CD4-positive, CD25-positive, alpha-beta regulatory T cell (primary cell): ENCODE data around the gene MAGI1. TPM values are rescaled to one million over a fixed set of nuclear protein-coding genes. Genes with fewer than 3 reads are reported as not detected.

Experiments
- ATAC-seq, 2 donors: fragments of 150-1000 bp; cut with Tn5 transposase; one replicate each; pipeline ENCODE4 v1.10.0; 2021; ENCODE audit warnings: low read depth in 2 of 2, moderate number of reproducible peaks in 2 of 2, moderate library complexity in 1 of 2
- DNase-seq, 3 donors: peaks; one replicate each; pipeline versions ENCODE4 v3.0.0 to v3.0.0-alpha.2; 2012 to 2022; ENCODE audit warnings: mixed read lengths in 1 of 3
- H3K27ac ChIP-seq: one replicate; pipeline ENCODE4 v1.7.0; 2013; ENCODE audit warnings: mild to moderate bottlenecking, low read length; ENCODE audit not compliant: insufficient read depth, poor library complexity, severe bottlenecking
- H3K27me3 ChIP-seq: one replicate; pipeline ENCODE4 v1.7.0; 2013; ENCODE audit warnings: low read length; ENCODE audit not compliant: control insufficient read depth, insufficient read depth
- H3K36me3 ChIP-seq: one replicate; pipeline ENCODE4 v1.7.0; 2013; ENCODE audit warnings: mild to moderate bottlenecking, low read length, moderate library complexity; ENCODE audit not compliant: control insufficient read depth, insufficient read depth
- H3K4me1 ChIP-seq: 2 replicates; pipeline ENCODE4 v1.7.0; 2013; ENCODE audit warnings: mild to moderate bottlenecking, low read length; ENCODE audit not compliant: insufficient read depth, control insufficient read depth, poor library complexity, severe bottlenecking
- H3K4me3 ChIP-seq: one replicate; pipeline ENCODE4 v1.7.0; 2013; ENCODE audit warnings: low read depth, mild to moderate bottlenecking, low read length, moderate library complexity
- H3K9me3 ChIP-seq, 2 experiments: 1 replicate in 1 of 2; 2 replicates in 1 of 2; pipeline ENCODE4 v1.7.0; 2013; ENCODE audit warnings: low read length in 2 of 2, mild to moderate bottlenecking in 1 of 2, moderate library complexity in 1 of 2; ENCODE audit not compliant: control insufficient read depth in 2 of 2
- H3K27ac Mint-ChIP-seq, 3 donors: one replicate each; pipeline ENCODE4 v1.8.0; 2020 to 2022; ENCODE audit warnings: mild to moderate bottlenecking in 3 of 3, mixed read lengths in 3 of 3, moderate library complexity in 2 of 3
- H3K27me3 Mint-ChIP-seq: one replicate; pipeline ENCODE4 v1.8.0; 2022; ENCODE audit warnings: mild to moderate bottlenecking, mixed read lengths
- H3K36me3 Mint-ChIP-seq: one replicate; pipeline ENCODE4 v1.8.0; 2020; ENCODE audit warnings: mixed read lengths
- H3K4me1 Mint-ChIP-seq, 4 donors: one replicate each; pipeline ENCODE4 v1.8.0; 2020 to 2022; ENCODE audit warnings: mixed read lengths in 4 of 4, mild to moderate bottlenecking in 1 of 4
- H3K4me3 Mint-ChIP-seq, 4 donors: one replicate each; pipeline ENCODE4 v1.8.0; 2020 to 2022; ENCODE audit warnings: mild to moderate bottlenecking in 4 of 4, mixed read lengths in 4 of 4, moderate library complexity in 3 of 4
- H3K9me3 Mint-ChIP-seq, 7 donors: one replicate each; pipeline ENCODE4 v1.8.0; 2020 to 2022; ENCODE audit warnings: mixed read lengths in 7 of 7, mild to moderate bottlenecking in 3 of 7, moderate library complexity in 2 of 7
- polyA plus RNA-seq, 4 donors: library from polyadenylated mRNA; unstranded; fragments of 300-500 nt; fragmentation: Illumina TruSeq; gene quantifications; one replicate each; pipeline ENCODE4 v1.2.3, GENCODE V29; 2021
- total RNA-seq: library from RNA; stranded (reverse); gene quantifications from one replicate; pipeline ENCODE4 v1.2.3, GENCODE V29; 2022

The MAGI1 gene
- total and polyA plus RNA-seq, 5 donors from 2014 or later = 0.10 to 0.44 (median 0.19) TPM; not detected in 1

DNA sequence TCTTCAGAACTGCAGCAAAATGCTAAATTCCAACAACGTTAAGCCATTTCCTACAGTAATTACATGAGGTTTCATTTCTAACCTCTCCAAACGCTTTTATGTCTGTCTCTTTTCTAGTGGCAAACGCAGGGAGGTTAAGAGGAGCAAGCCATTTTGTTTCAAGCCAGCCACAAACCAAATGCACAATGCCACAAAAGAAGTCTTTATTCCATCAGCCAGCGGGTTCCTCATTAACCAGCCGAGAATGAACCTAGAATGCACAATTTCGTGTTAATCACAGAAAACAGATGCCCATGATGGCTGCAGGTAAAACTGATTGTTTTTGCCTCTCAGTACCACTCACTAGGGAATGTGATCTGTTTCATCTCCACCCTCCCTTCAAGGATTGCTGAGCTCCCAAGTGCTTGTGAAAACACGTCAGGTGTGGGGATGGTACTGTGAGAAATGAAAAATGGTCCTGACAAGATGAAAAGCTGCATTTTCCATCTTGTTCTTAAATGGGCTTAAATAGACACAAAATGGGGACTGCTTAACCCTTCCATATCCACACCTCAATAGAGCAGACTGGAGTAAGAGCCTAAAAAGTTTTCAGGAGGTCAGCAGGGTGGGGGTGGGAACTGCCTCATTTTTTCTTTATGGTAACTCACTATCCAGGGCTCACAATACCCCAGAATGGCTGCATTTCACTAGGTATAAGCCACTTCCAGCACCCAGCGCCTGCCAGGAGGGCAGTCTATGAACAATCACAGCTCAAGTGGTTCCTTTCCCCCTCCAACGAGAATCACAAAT is 277.1 kb downstream of the MAGI1 start:
- Mint-ChIP-seq H3K4me3 (no peak overlapping the region), H3K27me3 (peaks cover 6% of the 10 kb centered on the region), H3K27ac (no peak overlapping the region), H3K9me3 (peaks cover 0 to 3% (median 0%) of the 10 kb centered on the region in 7 donors), H3K36me3 (no peaks in the 10 kb centered on the region), H3K4me1 (no peaks in the 10 kb centered on the region)
- ATAC-seq (no peak), DNase-seq (no peak)
- Histone ChIP-seq H3K4me3 (no peak overlapping the region), H3K27me3 (no peaks in the 10 kb centered on the region), H3K9me3 (no peaks in the 10 kb centered on the region), H3K4me1 (no peaks in the 10 kb centered on the region), H3K27ac (no peak overlapping the region), H3K36me3 (no peaks in the 10 kb centered on the region)

DNA sequence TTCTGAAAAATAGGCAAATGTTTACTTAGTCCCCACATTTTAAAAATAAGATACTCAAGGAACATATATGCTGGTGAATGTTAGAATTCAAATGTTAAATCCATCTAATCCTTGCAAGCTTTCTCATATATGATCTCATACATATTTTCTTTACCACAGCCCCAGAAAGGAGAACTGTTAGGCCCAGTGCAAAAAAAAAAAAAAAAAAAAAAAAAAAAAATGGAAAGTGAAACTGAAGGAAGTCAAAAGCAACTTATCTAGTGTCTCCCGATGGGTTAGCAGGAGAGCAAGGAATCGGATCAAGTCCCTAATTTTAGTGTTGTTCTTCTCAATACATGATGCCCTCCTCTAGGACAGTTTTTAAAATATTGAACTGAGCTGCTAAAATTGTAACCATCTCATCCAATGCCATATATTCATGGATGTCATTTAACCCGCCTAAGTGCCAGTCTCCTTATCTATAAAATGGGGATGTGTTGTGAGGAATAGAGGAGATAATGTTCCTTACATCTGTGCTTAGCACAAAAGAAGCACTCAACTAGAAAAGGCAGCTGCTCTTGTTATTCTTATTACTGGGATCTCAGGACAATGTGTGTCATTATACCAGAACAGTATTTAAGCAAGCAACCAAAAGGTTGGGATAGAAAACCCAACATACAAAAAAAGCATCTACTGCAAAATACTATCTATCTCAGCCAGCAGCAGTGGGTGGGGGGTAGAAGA is 279.7 kb downstream of the MAGI1 start:
- ATAC-seq (no peak), DNase-seq (no peak)
- H3K4me1 Mint-ChIP-seq = no peaks in the 10 kb centered on the region
- Histone ChIP-seq H3K36me3 (no peaks in the 10 kb centered on the region), H3K4me3 (no peak overlapping the region), H3K27me3 (no peaks in the 10 kb centered on the region), H3K27ac (no peak overlapping the region), H3K9me3 (no peaks in the 10 kb centered on the region), H3K4me1 (no peaks in the 10 kb centered on the region)
- H3K9me3 Mint-ChIP-seq = peaks cover 0 to 2% (median 0%) of the 10 kb centered on the region in 7 donors
- H3K36me3 Mint-ChIP-seq = no peaks in the 10 kb centered on the region
- H3K4me3 Mint-ChIP-seq = no peak overlapping the region
- H3K27ac Mint-ChIP-seq = no peak overlapping the region
- H3K27me3 Mint-ChIP-seq = peaks cover 6% of the 10 kb centered on the region

DNA sequence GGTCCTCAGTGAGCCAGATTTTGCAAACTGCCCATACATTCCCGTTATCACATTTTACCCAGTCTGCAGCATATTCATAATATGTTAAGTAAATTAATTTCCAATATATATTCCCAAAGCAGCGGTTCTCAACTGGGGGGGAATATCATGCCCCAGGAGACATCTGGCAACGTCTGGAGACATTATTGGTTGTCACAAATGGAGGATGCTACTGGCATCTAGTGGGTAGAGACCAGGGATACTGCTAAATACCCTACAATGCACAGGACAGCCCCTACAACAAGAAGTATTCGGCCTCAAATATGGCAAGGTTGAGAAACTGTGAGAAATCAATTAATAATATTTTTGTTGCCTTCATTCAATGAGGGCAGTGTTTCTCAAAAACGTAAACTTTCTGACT is 280.3 kb downstream of the MAGI1 start:
- ATAC-seq = no peak
- Histone ChIP-seq H3K9me3 (no peaks in the 10 kb centered on the region), H3K27me3 (no peaks in the 10 kb centered on the region), H3K4me3 (no peak overlapping the region), H3K27ac (no peak overlapping the region), H3K36me3 (no peaks in the 10 kb centered on the region), H3K4me1 (no peaks in the 10 kb centered on the region)
- Mint-ChIP-seq H3K9me3 (peaks cover 0 to 2% (median 0%) of the 10 kb centered on the region in 7 donors), H3K4me3 (no peak overlapping the region), H3K36me3 (no peaks in the 10 kb centered on the region), H3K4me1 (no peaks in the 10 kb centered on the region), H3K27me3 (peaks cover 6% of the 10 kb centered on the region), H3K27ac (no peak overlapping the region)
- no peak for DNase-seq

DNA sequence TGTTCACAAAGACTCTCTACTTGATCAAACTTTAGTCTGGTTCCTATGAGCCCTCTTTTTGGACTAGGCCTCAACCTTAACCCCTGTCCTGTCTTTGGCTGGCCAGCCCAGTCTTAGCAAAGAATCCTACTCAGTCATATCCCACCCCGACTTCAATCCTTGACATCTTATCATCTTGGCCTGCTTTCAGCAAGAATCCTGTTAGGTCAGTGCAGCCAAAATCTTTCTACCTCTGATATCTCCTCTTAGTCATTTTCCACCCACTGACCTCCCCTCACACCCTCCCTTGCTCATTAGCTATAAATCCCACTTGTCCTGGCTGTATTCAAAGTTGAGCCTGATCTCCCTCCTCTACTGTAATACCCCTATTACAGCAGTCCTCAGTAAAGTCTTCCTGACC is 286.1 kb downstream of the MAGI1 start:
- Histone ChIP-seq H3K4me3 (no peak overlapping the region), H3K4me1 (no peaks in the 10 kb centered on the region), H3K27me3 (no peaks in the 10 kb centered on the region), H3K9me3 (no peaks in the 10 kb centered on the region), H3K27ac (no peak overlapping the region), H3K36me3 (no peaks in the 10 kb centered on the region)
- Mint-ChIP-seq H3K27ac (no peak overlapping the region), H3K4me3 (no peak overlapping the region), H3K9me3 (peaks cover 0 to 4% (median 0%) of the 10 kb centered on the region in 7 donors), H3K27me3 (no peaks in the 10 kb centered on the region), H3K36me3 (no peaks in the 10 kb centered on the region), H3K4me1 (no peaks in the 10 kb centered on the region)
- DNase-seq (no peak), ATAC-seq (no peak)

DNA sequence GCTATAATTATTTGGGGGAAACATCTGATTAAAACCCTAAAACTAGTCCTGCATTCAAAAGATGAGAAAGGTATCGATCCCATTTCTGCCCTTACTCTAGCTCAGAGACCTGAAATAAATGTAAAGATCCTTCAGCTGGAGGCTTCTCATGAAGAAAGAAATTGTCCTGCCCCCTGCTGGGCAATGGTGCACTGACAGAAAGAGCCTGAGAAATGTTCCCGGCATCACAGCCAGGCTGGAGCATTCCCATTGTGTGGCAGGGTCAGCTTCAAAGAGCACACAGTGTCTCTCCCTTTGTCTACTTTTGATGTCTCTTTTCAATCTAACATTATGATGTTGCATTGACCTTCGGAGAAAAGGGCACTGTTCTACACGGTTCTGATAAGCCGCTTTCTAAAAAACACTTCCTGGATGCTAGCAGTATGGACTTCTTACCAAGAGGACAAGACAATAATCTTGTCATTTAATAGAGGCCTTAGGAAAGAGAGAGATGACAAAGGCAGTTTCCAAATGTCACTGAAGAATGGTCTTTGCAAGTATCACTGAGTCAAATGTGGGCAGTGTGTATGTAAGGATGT is 287.5 kb downstream of the MAGI1 start:
- Mint-ChIP-seq H3K9me3 (peaks cover 0 to 4% (median 0%) of the 10 kb centered on the region in 7 donors), H3K27ac (no peak overlapping the region), H3K4me1 (no peaks in the 10 kb centered on the region), H3K36me3 (no peaks in the 10 kb centered on the region), H3K27me3 (no peaks in the 10 kb centered on the region), H3K4me3 (no peak overlapping the region)
- Histone ChIP-seq H3K4me1 (no peaks in the 10 kb centered on the region), H3K4me3 (no peak overlapping the region), H3K9me3 (no peaks in the 10 kb centered on the region), H3K36me3 (no peaks in the 10 kb centered on the region), H3K27ac (no peak overlapping the region), H3K27me3 (no peaks in the 10 kb centered on the region)
- ATAC-seq = no peak
- DNase-seq = peak in 1 of 3 donors; percentile 1

DNA sequence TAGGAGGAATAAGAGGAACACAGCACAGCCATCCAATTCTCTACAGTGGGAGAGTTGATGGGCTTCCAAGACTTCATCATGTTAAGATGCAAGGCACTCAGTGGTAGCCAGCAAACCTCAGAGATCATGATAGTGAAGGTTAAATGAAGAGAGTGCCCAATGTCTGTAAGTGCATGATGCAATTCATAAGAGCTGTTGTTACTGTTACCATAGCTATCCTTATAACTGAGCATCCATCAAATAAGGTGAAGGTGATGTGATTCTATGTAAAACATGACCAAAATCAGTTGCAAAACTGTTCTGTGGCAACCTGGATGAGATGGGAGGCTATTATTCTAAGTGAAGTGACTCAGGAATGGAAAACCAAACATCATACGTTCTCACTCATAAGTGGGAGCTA is 289.7 kb downstream of the MAGI1 start:
- no peaks in the 10 kb centered on the region for H3K36me3 ChIP-seq
- peaks cover 4% of the 10 kb centered on the region for H3K27me3 Mint-ChIP-seq
- H3K4me3 ChIP-seq = no peak overlapping the region
- no peaks in the 10 kb centered on the region for H3K4me1 ChIP-seq
- peaks cover 0 to 4% (median 0%) of the 10 kb centered on the region in 7 donors for H3K9me3 Mint-ChIP-seq
- no peaks in the 10 kb centered on the region for H3K4me1 Mint-ChIP-seq
- no peaks in the 10 kb centered on the region for H3K9me3 ChIP-seq
- H3K36me3 Mint-ChIP-seq = no peaks in the 10 kb centered on the region
- H3K27ac Mint-ChIP-seq = no peak overlapping the region
- H3K27ac ChIP-seq = no peak overlapping the region
- H3K4me3 Mint-ChIP-seq = no peak overlapping the region
- DNase-seq = no peak
- no peaks in the 10 kb centered on the region for H3K27me3 ChIP-seq
- no peak for ATAC-seq

DNA sequence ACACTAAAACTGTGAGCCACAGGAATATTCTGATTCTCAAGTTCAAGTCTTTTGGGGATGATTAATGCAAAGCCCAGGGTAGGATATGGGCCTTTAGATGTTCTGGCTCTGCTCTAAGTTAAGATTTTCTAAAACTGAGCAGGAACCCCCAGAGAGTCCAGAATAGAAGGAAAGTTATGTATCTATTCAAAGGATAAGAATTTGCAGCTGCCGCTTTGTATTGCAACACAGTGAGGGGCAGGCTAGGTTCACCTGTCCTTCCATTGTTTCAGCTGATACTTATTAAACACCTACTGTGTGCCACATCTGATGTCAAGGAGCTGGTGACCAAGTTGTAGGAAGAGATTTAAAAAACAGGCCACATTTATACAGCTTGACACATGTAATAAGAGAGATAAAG is 290.4 kb downstream of the MAGI1 start:
- DNase-seq (no peak), ATAC-seq (no peak)
- Histone ChIP-seq H3K27me3 (no peaks in the 10 kb centered on the region), H3K27ac (no peak overlapping the region), H3K4me1 (no peaks in the 10 kb centered on the region), H3K9me3 (no peaks in the 10 kb centered on the region), H3K36me3 (no peaks in the 10 kb centered on the region), H3K4me3 (no peak overlapping the region)
- Mint-ChIP-seq H3K4me3 (no peak overlapping the region), H3K9me3 (peaks cover 0 to 4% (median 0%) of the 10 kb centered on the region in 7 donors), H3K27me3 (peaks cover 4% of the 10 kb centered on the region), H3K27ac (no peak overlapping the region), H3K36me3 (no peaks in the 10 kb centered on the region), H3K4me1 (no peaks in the 10 kb centered on the region)
